HPDE6-E6E7 (cell line): ENCODE data around the gene SETDB2.

Experiments used
- DNase-seq: peaks from one replicate; pipeline ENCODE4 v3.0.0; 2011; ENCODE audit warnings: missing footprints; ENCODE audit errors: extremely low spot score

The SETDB2 gene

GRCh38 chr13:49530457-49530856 is 86.4 kb downstream of the SETDB2 start:
- no peak for DNase-seq

- DNase-seq = no peak
Observed at GRCh38 chr13:49532593-49532992, 88.5 kb downstream of the SETDB2 start.

- no peak for DNase-seq
Observed at GRCh38 chr13:49533011-49533410, 88.9 kb downstream of the SETDB2 start.

GRCh38 chr13:49533591-49534269 is 89.7 kb downstream of the SETDB2 start:
- DNase-seq = no peak

GRCh38 chr13:49536144-49536873 is 92.2 kb downstream of the SETDB2 start:
- DNase-seq = no peak

GRCh38 chr13:49538404-49538803 is 94.3 kb downstream of the SETDB2 start:
- DNase-seq = no peak

GRCh38 chr13:49539313-49539712 is 95.2 kb downstream of the SETDB2 start:
- no peak for DNase-seq

- no peak for DNase-seq
Observed at GRCh38 chr13:49539746-49540145, 95.7 kb downstream of the SETDB2 start.

GRCh38 chr13:49540552-49540951 is 96.5 kb downstream of the SETDB2 start:
- no peak for DNase-seq

GRCh38 chr13:49543656-49544055 is 99.6 kb downstream of the SETDB2 start:
- DNase-seq = no peak
